SH-SY5Y (cell line): ENCODE results near the gene HMGXB4.

ENCODE experiments used
- GATA2 ChIP-seq: IDR thresholded peaks from 2 replicates; pipeline ENCODE4 v1.6.1; 2011; ENCODE audit warnings: mild to moderate bottlenecking, low read depth, low read length
- GATA3 ChIP-seq: IDR thresholded peaks from 2 replicates; pipeline ENCODE4 v1.6.1; 2011; ENCODE audit warnings: low read depth, mild to moderate bottlenecking, low read length, moderate library complexity

GRCh38 chr22:35322126-35322525 lies 64.8 kb downstream of the HMGXB4 start:
- TF ChIP-seq GATA2 (no peak), GATA3 (no peak)
